Measurements from ENCODE around the gene IL27RA. TPM values are rescaled to one million over a fixed set of nuclear protein-coding genes. Genes with fewer than 3 reads are reported as not detected.

IL27RA gene
- total RNA-seq, 1 experiment from 2014 or later = 7.0 TPM

DNA sequence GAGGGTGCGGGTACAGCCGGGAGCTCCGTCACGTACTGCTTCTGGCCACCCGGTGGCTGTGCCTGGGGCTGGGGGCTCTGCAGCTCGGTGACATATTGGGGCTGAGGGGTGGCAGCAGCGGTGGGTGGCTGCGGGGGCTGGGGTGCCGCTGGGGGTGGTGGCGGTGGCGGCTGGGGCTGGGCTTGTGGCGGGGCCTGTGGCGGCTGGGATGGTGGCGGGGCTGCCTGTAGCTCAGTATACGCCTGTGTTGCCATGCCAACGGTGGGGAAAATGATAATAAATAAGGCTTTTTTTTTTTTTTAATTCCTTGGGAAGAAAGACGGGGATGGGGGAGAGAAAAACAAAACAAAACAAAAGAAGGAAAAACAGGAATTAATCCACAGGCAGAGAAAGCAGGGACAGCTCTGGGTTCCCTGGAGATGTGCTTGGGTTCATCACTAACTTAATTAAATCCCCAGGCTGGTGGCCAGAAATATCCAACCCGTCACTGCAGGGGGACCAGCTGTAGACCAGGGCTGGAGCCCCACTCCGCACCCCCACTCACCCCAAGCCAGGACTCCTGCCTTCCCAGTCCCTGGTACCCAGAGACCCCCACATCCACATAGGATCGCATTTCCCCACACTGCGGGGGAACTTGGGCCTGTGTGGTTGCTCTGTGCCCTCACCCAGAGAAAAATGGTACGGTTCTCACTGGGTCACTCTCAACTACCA is 37.8 kb upstream of the IL27RA start:
- no peak overlapping the region for H3K27ac Mint-ChIP-seq (ENCODE audit: unreplicated experiment)
- no peaks in the 10 kb centered on the region for H3K27me3 Mint-ChIP-seq (ENCODE audit: unreplicated experiment)
- no peak overlapping the region for H3K4me3 Mint-ChIP-seq (ENCODE audit: low read depth, unreplicated experiment)
- H3K4me1 Mint-ChIP-seq (ENCODE audit: low read depth, unreplicated experiment) = no peaks in the 10 kb centered on the region
- TF ChIP-seq, protein P1, sequence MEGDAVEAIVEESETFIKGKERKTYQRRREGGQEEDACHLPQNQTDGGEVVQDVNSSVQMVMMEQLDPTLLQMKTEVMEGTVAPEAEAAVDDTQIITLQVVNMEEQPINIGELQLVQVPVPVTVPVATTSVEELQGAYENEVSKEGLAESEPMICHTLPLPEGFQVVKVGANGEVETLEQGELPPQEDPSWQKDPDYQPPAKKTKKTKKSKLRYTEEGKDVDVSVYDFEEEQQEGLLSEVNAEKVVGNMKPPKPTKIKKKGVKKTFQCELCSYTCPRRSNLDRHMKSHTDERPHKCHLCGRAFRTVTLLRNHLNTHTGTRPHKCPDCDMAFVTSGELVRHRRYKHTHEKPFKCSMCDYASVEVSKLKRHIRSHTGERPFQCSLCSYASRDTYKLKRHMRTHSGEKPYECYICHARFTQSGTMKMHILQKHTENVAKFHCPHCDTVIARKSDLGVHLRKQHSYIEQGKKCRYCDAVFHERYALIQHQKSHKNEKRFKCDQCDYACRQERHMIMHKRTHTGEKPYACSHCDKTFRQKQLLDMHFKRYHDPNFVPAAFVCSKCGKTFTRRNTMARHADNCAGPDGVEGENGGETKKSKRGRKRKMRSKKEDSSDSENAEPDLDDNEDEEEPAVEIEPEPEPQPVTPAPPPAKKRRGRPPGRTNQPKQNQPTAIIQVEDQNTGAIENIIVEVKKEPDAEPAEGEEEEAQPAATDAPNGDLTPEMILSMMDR (IDR thresholded peaks at IDR 0.05; ENCODE audit: unreplicated experiment) = no peak
- intact Hi-C loops (cut with micrococcal nuclease; ENCODE audit: unreplicated experiment) = no loop called here
- DNase-seq = no peak
- H3K9me3 Mint-ChIP-seq (ENCODE audit: low read depth, unreplicated experiment) = no peaks in the 10 kb centered on the region
- no TSS peak for BruUV-seq (replicated peaks)
- peaks cover 16% of the 10 kb centered on the region for H3K36me3 Mint-ChIP-seq (ENCODE audit: insufficient read depth, unreplicated experiment)
- CTCF ChIA-PET = no interaction called here

DNA sequence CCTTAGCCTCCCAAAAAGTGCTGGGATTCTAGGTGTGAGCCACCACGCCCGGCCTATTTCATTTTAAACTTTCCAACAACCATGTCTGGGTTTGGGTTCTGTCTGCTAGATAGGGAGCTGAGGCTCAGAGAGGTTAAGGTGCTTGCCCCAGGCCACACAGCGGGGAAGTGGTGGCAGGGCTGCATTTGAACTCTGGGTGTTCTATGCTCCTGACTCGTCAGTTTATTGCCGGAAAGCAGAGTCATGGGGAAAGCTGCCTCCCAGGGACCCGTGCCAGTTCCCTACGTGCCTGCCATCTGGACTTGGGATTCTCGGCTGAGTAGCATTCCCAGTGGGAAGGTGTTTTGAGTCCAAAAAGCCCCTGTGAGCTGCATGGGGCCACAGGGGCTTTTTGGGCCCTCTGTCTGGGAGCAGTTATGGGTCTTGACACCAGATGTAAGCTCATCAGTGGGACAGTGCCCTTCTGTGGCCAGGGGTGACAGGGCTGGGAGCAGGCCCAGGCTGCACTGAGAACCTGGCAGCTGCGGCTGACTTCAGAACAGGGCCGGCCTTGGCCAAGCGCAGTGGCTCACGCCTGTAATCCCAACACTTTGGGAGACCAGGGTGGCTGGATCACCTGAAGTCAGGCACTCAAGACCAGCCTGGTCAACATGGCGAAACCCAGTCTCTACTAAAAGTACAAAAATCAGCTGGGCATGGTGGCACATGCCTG is 36.4 kb upstream of the IL27RA start:
- Mint-ChIP-seq H3K27me3 (ENCODE audit: unreplicated experiment) (no peaks in the 10 kb centered on the region), H3K4me1 (ENCODE audit: low read depth, unreplicated experiment) (no peaks in the 10 kb centered on the region), H3K36me3 (ENCODE audit: insufficient read depth, unreplicated experiment) (peaks cover 2% of the 10 kb centered on the region), H3K9me3 (ENCODE audit: low read depth, unreplicated experiment) (no peaks in the 10 kb centered on the region), H3K4me3 (ENCODE audit: low read depth, unreplicated experiment) (no peak overlapping the region), H3K27ac (ENCODE audit: unreplicated experiment) (no peak overlapping the region)
- DNase-seq = no peak
- intact Hi-C loops (cut with micrococcal nuclease; ENCODE audit: unreplicated experiment) = no loop called here
- CTCF ChIA-PET = no interaction called here
- no TSS peak for BruUV-seq (replicated peaks)
- TF ChIP-seq, protein P1 (IDR thresholded peaks at IDR 0.05; ENCODE audit: unreplicated experiment) = no peak

- no peak overlapping the region for H3K27ac Mint-ChIP-seq (ENCODE audit: unreplicated experiment)
- no TSS peak for BruUV-seq (replicated peaks)
- DNase-seq = no peak
- H3K36me3 Mint-ChIP-seq (ENCODE audit: insufficient read depth, unreplicated experiment) = no peaks in the 10 kb centered on the region
- H3K4me3 Mint-ChIP-seq (ENCODE audit: low read depth, unreplicated experiment) = no peak overlapping the region
- H3K27me3 Mint-ChIP-seq (ENCODE audit: unreplicated experiment) = no peaks in the 10 kb centered on the region
- H3K9me3 Mint-ChIP-seq (ENCODE audit: low read depth, unreplicated experiment) = no peaks in the 10 kb centered on the region
- TF ChIP-seq, protein P1 (IDR thresholded peaks at IDR 0.05; ENCODE audit: unreplicated experiment) = no peak
- intact Hi-C loops (cut with micrococcal nuclease; ENCODE audit: unreplicated experiment) = no loop called here
- H3K4me1 Mint-ChIP-seq (ENCODE audit: low read depth, unreplicated experiment) = no peaks in the 10 kb centered on the region
- CTCF ChIA-PET = no interaction called here
These were observed 35.4 kb upstream of the IL27RA start for GRCh38 chr19:13995878-13996765.

DNA sequence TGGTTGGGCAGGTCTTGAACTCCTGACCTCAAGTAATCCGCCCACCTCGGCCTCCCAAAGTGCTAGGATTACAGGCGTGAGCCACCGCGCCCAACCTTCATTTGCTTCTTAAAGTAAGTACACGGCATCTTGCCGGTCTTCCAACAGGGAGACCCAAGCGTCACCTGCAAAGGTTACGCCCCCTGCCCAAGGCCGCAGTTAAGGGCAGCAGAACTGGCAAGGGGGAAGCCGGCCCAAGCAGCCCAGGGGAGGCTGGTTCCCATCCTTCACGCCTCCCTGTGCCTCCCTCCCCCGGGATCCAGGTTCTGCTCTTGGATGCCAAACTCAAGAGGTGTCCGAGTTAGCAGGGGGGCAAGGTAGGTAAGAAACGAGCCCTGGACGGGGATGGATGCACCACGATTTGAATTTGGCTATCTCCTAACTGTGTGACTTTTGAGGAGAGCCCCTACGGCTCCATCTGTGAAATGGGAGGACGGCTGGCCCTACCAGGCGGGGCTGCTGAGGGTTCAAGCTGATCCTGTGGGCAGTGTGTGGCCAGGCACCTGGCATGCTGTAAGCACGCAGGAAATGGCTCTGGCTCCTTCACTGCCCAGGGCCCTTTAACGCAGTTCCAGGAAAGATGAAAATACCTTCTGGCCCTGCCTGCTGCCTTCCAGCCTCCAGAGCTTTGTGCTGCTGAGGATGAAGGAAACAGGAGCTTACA is 34.5 kb upstream of the IL27RA start:
- Mint-ChIP-seq H3K4me1 (ENCODE audit: low read depth, unreplicated experiment) (no peaks in the 10 kb centered on the region), H3K4me3 (ENCODE audit: low read depth, unreplicated experiment) (no peak overlapping the region), H3K27me3 (ENCODE audit: unreplicated experiment) (no peaks in the 10 kb centered on the region), H3K36me3 (ENCODE audit: insufficient read depth, unreplicated experiment) (no peaks in the 10 kb centered on the region), H3K9me3 (ENCODE audit: low read depth, unreplicated experiment) (no peaks in the 10 kb centered on the region), H3K27ac (ENCODE audit: unreplicated experiment) (no peak overlapping the region)
- BruUV-seq (replicated peaks) = no TSS peak
- no peak for DNase-seq
- intact Hi-C loops (cut with micrococcal nuclease; ENCODE audit: unreplicated experiment) = no loop called here
- CTCF ChIA-PET = no interaction called here
- TF ChIP-seq, protein P1 (IDR thresholded peaks at IDR 0.05; ENCODE audit: unreplicated experiment) = no peak

Measured in Calu3 (cell line).